Lung (tissue), 12 donors: Measurements from ENCODE around the gene SEC24C. TPM values are rescaled to one million over a fixed set of nuclear protein-coding genes. Genes with fewer than 3 reads are reported as not detected.
A peak's percentile ranks its signal among the peaks of the same experiment; 100 is the strongest.

Source experiments
- ATAC-seq: fragments of 200-7000 bp; cut with Tn5 transposase; one replicate; pipeline ENCODE4 v1.9.1; 2020; ENCODE audit warnings: moderate number of reproducible peaks; ENCODE audit not compliant: insufficient read depth, low FRiP score
- DNase-seq, 3 donors: peaks; one replicate each; pipeline ENCODE4 v3.0.0-alpha.2; 2013 to 2017
- H3K27ac ChIP-seq, 2 donors: one replicate each; pipeline ENCODE4 v1.5.1; 2013; ENCODE audit warnings: mild to moderate bottlenecking in 2 of 2, moderate library complexity in 2 of 2, control low read depth in 1 of 2, inconsistent platforms in 1 of 2, low read depth in 1 of 2, low read length in 1 of 2
- H3K27me3 ChIP-seq, 3 donors: one replicate each; pipeline ENCODE4 v1.5.1; 2013; ENCODE audit warnings: low read length in 2 of 3; ENCODE audit not compliant: control insufficient read depth in 3 of 3, insufficient read depth in 3 of 3
- H3K36me3 ChIP-seq, 4 donors: one replicate each; pipeline ENCODE4 v1.5.1; 2013; ENCODE audit warnings: low read length in 4 of 4, mild to moderate bottlenecking in 1 of 4, moderate library complexity in 1 of 4; ENCODE audit not compliant: control insufficient read depth in 4 of 4, insufficient read depth in 4 of 4
- H3K4me1 ChIP-seq, 5 donors: one replicate each; pipeline ENCODE4 v1.5.1; 2013; ENCODE audit warnings: low read length in 5 of 5, mild to moderate bottlenecking in 2 of 5, moderate library complexity in 1 of 5; ENCODE audit not compliant: control insufficient read depth in 5 of 5, insufficient read depth in 5 of 5
- H3K4me3 ChIP-seq: one replicate; pipeline ENCODE4 v1.5.1; 2013; ENCODE audit warnings: mild to moderate bottlenecking, control low read depth, moderate library complexity
- H3K9ac ChIP-seq, 2 donors: one replicate each; pipeline ENCODE4 v1.5.1; 2013; ENCODE audit warnings: low read length in 2 of 2, control low read depth in 1 of 2; ENCODE audit not compliant: insufficient read depth in 1 of 2
- H3K9me3 ChIP-seq, 4 donors: one replicate each; pipeline ENCODE4 v1.5.1; 2013; ENCODE audit warnings: low read length in 3 of 4, mild to moderate bottlenecking in 1 of 4, moderate library complexity in 1 of 4; ENCODE audit not compliant: control insufficient read depth in 4 of 4, insufficient read depth in 3 of 4
- CTCF ChIP-seq: IDR thresholded peaks from 2 replicates; pipeline ENCODE4 v1.5.1; 2012; ENCODE audit warnings: mild to moderate bottlenecking; ENCODE audit errors: control extremely low read depth, extremely low read depth
- WGBS, 2 donors: extraction: QIAGEN DNeasy Blood & Tissue Kit; methylation state at CpG; one replicate each; pipeline ENCODE4 v1.1.7; 2013; 5-methylcytosine and 5-hydroxymethylcytosine counted together
- polyA plus RNA-seq, 2 donors: library from polyadenylated mRNA; stranded (reverse); fragments of 200-250 nt; gene quantifications; one replicate each; pipeline ENCODE4 v1.2.1, GENCODE V29; 2013
- total RNA-seq, 2 donors: library from RNA; depleted of rRNA in 1 of 2; stranded (reverse); fragments of >200 nt in 1 of 2; gene quantifications; one replicate each; pipeline ENCODE4 v1.2.1, GENCODE V29; 2014 to 2021
- donor health status: control.
- donor health status: control.
- donor health status: Bipolar disorder and iron deficiency.
- donor health status: healthy.
- donor health status: DM: yes; HTN: yes; CAD: no.

The SEC24C gene
- total and polyA plus RNA-seq, 4 donors = 42.3 to 77.4 (median 57.4) TPM

DNA sequence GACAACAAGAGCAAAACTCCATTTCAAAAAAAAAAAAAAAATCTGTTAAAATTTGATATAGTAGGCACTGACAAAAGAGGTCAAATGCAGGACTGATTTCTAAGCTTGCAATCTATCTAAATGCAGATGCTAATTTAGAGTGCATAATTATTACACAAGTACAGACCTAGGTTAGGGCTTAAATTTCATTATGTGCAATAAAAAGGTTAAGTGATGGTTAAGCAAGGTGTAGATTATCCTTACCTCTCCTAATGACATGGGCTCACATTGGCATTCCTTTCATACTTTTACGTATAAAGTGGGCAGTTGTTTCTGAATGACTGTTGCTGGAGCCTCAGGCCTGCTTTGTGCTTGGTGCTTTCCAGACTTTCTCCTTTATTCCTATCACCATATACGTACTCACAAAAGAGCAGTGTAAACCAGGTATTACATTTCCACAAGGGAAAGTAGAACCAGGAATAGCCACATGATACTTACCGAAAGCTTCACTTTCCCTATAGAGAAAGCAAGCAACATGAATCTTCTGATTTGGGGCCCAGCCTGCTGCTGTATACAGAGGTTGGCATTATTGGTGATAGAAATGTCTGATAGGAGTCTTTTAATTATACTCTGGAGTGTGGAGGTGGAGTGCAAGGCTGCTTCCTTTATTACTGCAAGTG, 35.5 kb downstream of the SEC24C start:
- Histone ChIP-seq H3K4me1 (peaks cover 3 to 30% (median 8%) of the 10 kb centered on the region in 5 donors), H3K4me3 (no peak overlapping the region), H3K27ac (no peak overlapping the region), H3K9ac (peak overlapping the region in 1 of 2 donors; percentile 25), H3K36me3 (peaks cover 0 to 22% (median 8%) of the 10 kb centered on the region in 4 donors), H3K9me3 (no peaks in the 10 kb centered on the region), H3K27me3 (no peaks in the 10 kb centered on the region)
- no peak for TF ChIP-seq CTCF
- no peak for ATAC-seq
- WGBS, 2 donors = 80 to 88% methylated on average over 3 of the region's 3 CpGs
- no peak for DNase-seq

- Histone ChIP-seq H3K4me3 (no peak overlapping the region), H3K36me3 (peaks cover 0 to 19% (median 8%) of the 10 kb centered on the region in 4 donors), H3K27me3 (no peaks in the 10 kb centered on the region), H3K27ac (no peak overlapping the region), H3K9me3 (no peaks in the 10 kb centered on the region), H3K9ac (peak overlapping the region in 1 of 2 donors; percentile 25), H3K4me1 (peaks cover 3 to 24% (median 6%) of the 10 kb centered on the region in 5 donors)
- ATAC-seq (no peak), DNase-seq (no peak)
- 76 to 86% methylated on average over 5 of the region's 5 CpGs for WGBS, 2 donors
- TF ChIP-seq CTCF = no peak
These were observed 36.1 kb downstream of the SEC24C start for GRCh38 chr10:73780301-73780700.

DNA sequence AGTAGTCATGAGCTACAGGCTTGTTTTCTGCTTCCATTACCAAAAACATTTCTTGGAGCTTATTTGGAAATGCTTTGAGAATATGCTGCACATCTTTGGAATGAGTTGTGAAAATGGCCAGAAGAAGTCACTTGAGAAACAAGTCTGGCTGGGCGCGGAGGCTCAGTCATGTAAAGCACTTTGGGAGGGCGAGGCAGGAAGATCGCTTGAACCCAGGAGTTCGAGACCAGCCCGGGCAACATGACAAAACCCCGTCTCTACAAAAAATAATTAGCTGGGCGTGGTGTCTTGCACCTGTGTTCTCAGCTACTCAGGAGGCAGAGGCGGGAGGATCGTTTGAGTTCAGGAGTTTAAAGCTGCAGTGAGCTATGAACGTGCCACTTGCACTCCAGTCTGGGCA, 36.8 kb downstream of the SEC24C start:
- H3K9ac ChIP-seq = peak overlapping the region in 1 of 2 donors; percentile 92
- H3K27me3 ChIP-seq = no peaks in the 10 kb centered on the region
- 26 to 35% methylated on average over 11 of the region's 11 CpGs for WGBS, 2 donors
- H3K36me3 ChIP-seq = peaks cover 0 to 17% (median 8%) of the 10 kb centered on the region in 4 donors
- H3K4me1 ChIP-seq = peaks cover 3 to 23% (median 3%) of the 10 kb centered on the region in 5 donors
- no peak for TF ChIP-seq CTCF
- no peak for DNase-seq
- no peaks in the 10 kb centered on the region for H3K9me3 ChIP-seq
- no peak overlapping the region for H3K27ac ChIP-seq
- no peak overlapping the region for H3K4me3 ChIP-seq
- no peak for ATAC-seq

DNA sequence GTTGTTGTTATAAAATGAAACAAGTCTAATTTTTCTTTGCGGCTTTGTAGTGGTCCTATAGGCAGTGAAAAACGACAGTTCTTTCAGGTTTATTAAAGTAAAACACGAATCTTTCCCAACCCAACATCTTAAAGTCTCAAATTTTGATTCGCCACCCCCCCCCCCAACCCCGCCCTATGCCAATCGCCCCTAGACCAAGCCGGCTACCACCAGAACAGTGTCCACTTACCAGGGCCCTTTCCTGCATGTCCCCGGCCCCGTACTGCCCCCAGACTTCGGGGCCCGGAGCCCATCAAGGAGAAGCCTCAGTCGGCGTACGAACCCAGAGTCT, 37.3 kb downstream of the SEC24C start:
- H3K9ac ChIP-seq = peak overlapping the region; percentile 70 to 92
- H3K27me3 ChIP-seq = no peaks in the 10 kb centered on the region
- H3K36me3 ChIP-seq = peaks cover 0 to 17% (median 6%) of the 10 kb centered on the region in 4 donors
- peak overlapping the region; percentile 80 to 81 for H3K27ac ChIP-seq
- TF ChIP-seq CTCF = no peak
- 0 to 1% methylated on average over 14 of the region's 14 CpGs for WGBS, 2 donors
- DNase-seq (no peak), ATAC-seq (no peak)
- H3K4me3 ChIP-seq = peak overlapping the region; percentile 65
- peaks cover 3 to 27% (median 7%) of the 10 kb centered on the region in 5 donors for H3K4me1 ChIP-seq
- no peaks in the 10 kb centered on the region for H3K9me3 ChIP-seq
